ENCODE data around the gene DENND5B.

DENND5B gene

GRCh38 chr12:31342286-31342685 is 248.7 kb downstream of the DENND5B start:
- H4K20me1 ChIP-seq (ENCODE audit: insufficient read depth, low read length) = no peaks in the 10 kb centered on the region
- H3K4me2 ChIP-seq (ENCODE audit: low read length) = no peak overlapping the region
- no peaks in the 10 kb centered on the region for H3K79me2 ChIP-seq (ENCODE audit: low read length)
- no peaks in the 10 kb centered on the region for H3K4me1 ChIP-seq (ENCODE audit: low read length)
- no peaks in the 10 kb centered on the region for H3K9me3 ChIP-seq (ENCODE audit: insufficient read depth, low read length)
- peaks cover 9% of the 10 kb centered on the region for H3K27me3 ChIP-seq (ENCODE audit: low read depth, low read length)
- no peak overlapping the region for H3K4me3 ChIP-seq (ENCODE audit: low read length)
- no peak overlapping the region for H3K9ac ChIP-seq (ENCODE audit: low read length)
- no peak overlapping the region for H2AFZ ChIP-seq (ENCODE audit: low read depth, low read length)
- TF ChIP-seq CTCF (IDR thresholded peaks at IDR 0.05; ENCODE audit: low read depth, low read length) = no peak
- no peak for TF ChIP-seq EZH2phosphoT487 (IDR thresholded peaks at IDR 0.05; ENCODE audit: low read depth)
- H3K27ac ChIP-seq (ENCODE audit: low read length) = no peak overlapping the region
- H3K36me3 ChIP-seq (replicated peaks; ENCODE audit: low read depth, low read length) = no peaks in the 10 kb centered on the region

- Histone ChIP-seq H3K4me2 (ENCODE audit: low read length) (no peak overlapping the region), H3K4me1 (ENCODE audit: low read length) (no peaks in the 10 kb centered on the region), H4K20me1 (ENCODE audit: insufficient read depth, low read length) (no peaks in the 10 kb centered on the region), H3K4me3 (ENCODE audit: low read length) (no peak overlapping the region), H3K9ac (ENCODE audit: low read length) (no peak overlapping the region), H3K27ac (ENCODE audit: low read length) (no peak overlapping the region), H3K79me2 (ENCODE audit: low read length) (no peaks in the 10 kb centered on the region), H3K36me3 (replicated peaks; ENCODE audit: low read depth, low read length) (no peaks in the 10 kb centered on the region), H2AFZ (ENCODE audit: low read depth, low read length) (no peak overlapping the region), H3K27me3 (ENCODE audit: low read depth, low read length) (no peaks in the 10 kb centered on the region), H3K9me3 (ENCODE audit: insufficient read depth, low read length) (no peaks in the 10 kb centered on the region)
- TF ChIP-seq EZH2phosphoT487 (IDR thresholded peaks at IDR 0.05; ENCODE audit: low read depth) (no peak), CTCF (IDR thresholded peaks at IDR 0.05; ENCODE audit: low read depth, low read length) (no peak)
These were observed 250.9 kb downstream of the DENND5B start for GRCh38 chr12:31339831-31340622.

- H3K4me2 ChIP-seq (ENCODE audit: low read length) = no peak overlapping the region
- H3K27ac ChIP-seq (ENCODE audit: low read length) = no peak overlapping the region
- H3K4me1 ChIP-seq (ENCODE audit: low read length) = no peaks in the 10 kb centered on the region
- H3K36me3 ChIP-seq (replicated peaks; ENCODE audit: low read depth, low read length) = no peaks in the 10 kb centered on the region
- no peak overlapping the region for H3K4me3 ChIP-seq (ENCODE audit: low read length)
- no peak overlapping the region for H2AFZ ChIP-seq (ENCODE audit: low read depth, low read length)
- H3K9ac ChIP-seq (ENCODE audit: low read length) = no peak overlapping the region
- no peaks in the 10 kb centered on the region for H3K79me2 ChIP-seq (ENCODE audit: low read length)
- no peaks in the 10 kb centered on the region for H3K9me3 ChIP-seq (ENCODE audit: insufficient read depth, low read length)
- H3K27me3 ChIP-seq (ENCODE audit: low read depth, low read length) = no peaks in the 10 kb centered on the region
- H4K20me1 ChIP-seq (ENCODE audit: insufficient read depth, low read length) = no peaks in the 10 kb centered on the region
- TF ChIP-seq CTCF (IDR thresholded peaks at IDR 0.05; ENCODE audit: low read depth, low read length) (no peak), EZH2phosphoT487 (IDR thresholded peaks at IDR 0.05; ENCODE audit: low read depth) (no peak)
These were observed 253.0 kb downstream of the DENND5B start for GRCh38 chr12:31337952-31338351.
